Prostate gland (tissue), 2 donors: ENCODE measurements around the gene CD47. TPM values are rescaled to one million over a fixed set of nuclear protein-coding genes. Genes with fewer than 3 reads are reported as not detected.

Source experiments
- DNase-seq: peaks from one replicate; pipeline ENCODE4 v3.0.0-alpha.2; 2019; ENCODE audit warnings: low spot score
- H3K27ac ChIP-seq, 2 donors: fragments of 200-600 bp; sonication (generic); 2 replicates each; pipeline ENCODE4 v1.5.1; 2017 to 2019
- H3K27me3 ChIP-seq: fragments of 200-600 bp; sonication (generic); replicated peaks from 2 replicates; pipeline ENCODE4 v1.5.1; 2019; ENCODE audit not compliant: insufficient read depth
- H3K36me3 ChIP-seq, 2 donors: fragments of 200-600 bp; sonication (generic); 1 replicate in 1 of 2; 2 replicates in 1 of 2; pipeline versions ENCODE4 v1.5.1 to v1.8.1; 2017 to 2019
- H3K4me1 ChIP-seq: fragments of 200-600 bp; sonication (generic); replicated peaks from 2 replicates; pipeline ENCODE4 v1.5.1; 2019
- H3K4me3 ChIP-seq, 2 donors: fragments of 200-600 bp; sonication (generic); 2 replicates each; pipeline ENCODE4 v1.5.1; 2017 to 2019
- H3K9me3 ChIP-seq: fragments of 200-600 bp; sonication (generic); 2 replicates; pipeline ENCODE4 v1.5.1; 2017
- CTCF ChIP-seq, 4 experiments: fragments of 200-600 bp in 2 of 4; fragments of 450-650 bp in 2 of 4; sonication (generic) in 2 of 4; IDR thresholded peaks; 1 replicate in 3 of 4; 2 replicates in 1 of 4; pipeline ENCODE4 v1.5.1; 2016 to 2019; ENCODE audit warnings: antibody characterized with exemption in 4 of 4, mild to moderate bottlenecking in 2 of 4, moderate library complexity in 2 of 4
- POLR2A ChIP-seq: fragments of 450-650 bp; IDR thresholded peaks from one replicate; pipeline ENCODE4 v1.6.1; 2016; ENCODE audit warnings: antibody characterized with exemption, mild to moderate bottlenecking
- POLR2AphosphoS5 ChIP-seq: sonication (generic); formaldehyde crosslinking; IDR thresholded peaks from one replicate; pipeline ENCODE4 v1.6.1; 2017; ENCODE audit warnings: antibody characterized with exemption
- WGBS: methylation state at CpG from one replicate; pipeline ENCODE4 v1.1.5; 2018; 5-methylcytosine and 5-hydroxymethylcytosine counted together
- intact Hi-C: fragments of 100-400 bp; cut with DNase I; formaldehyde crosslinking; loops from one replicate; pipeline ENCODE4 v1.14.2; 2022
- total RNA-seq, 2 donors: library from RNA; depleted of rRNA; stranded (reverse); fragments of >200 nt; gene quantifications; one replicate each; pipeline ENCODE4 v1.1.0, GENCODE V29; 2016

Gene CD47
- total RNA-seq, 2 donors from 2014 or later: 90.1 to 197 TPM

GRCh38 chr3:108012304-108012703 is 78.5 kb downstream of the CD47 start:
- H3K9me3 ChIP-seq: no peaks in the 10 kb centered on the region
- intact Hi-C loops: no loop called here
- 94% methylated on average over 8 of the region's 8 CpGs for WGBS

DNA sequence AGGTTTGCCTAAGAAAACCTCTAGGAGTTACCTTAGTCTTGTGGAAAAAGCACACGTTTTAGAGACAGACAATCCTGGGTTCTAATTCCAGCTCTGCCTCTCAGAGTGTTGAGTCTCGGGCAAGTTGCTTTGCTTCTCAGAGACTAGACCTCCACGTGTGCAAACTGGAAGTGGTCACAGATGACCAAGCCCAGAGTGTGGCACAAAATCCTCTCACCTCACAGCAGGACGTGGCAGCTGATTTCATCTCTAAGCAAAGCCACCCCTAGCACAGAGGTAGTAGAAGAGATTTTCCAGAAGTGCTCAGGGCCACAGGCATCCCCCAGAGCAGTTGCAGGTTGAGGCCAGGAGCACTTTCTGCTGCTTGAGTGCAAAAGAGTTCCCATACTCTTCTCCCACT is 79.2 kb downstream of the CD47 start:
- TF ChIP-seq CTCF (IDR thresholded peaks at IDR 0.05) (no peak), POLR2AphosphoS5 (no peak), POLR2A (no peak)
- intact Hi-C loops: no loop called here
- Histone ChIP-seq H3K9me3 (no peaks in the 10 kb centered on the region), H3K27me3 (no peaks in the 10 kb centered on the region), H3K4me3 (no peak overlapping the region), H3K27ac (no peak overlapping the region), H3K4me1 (no peaks in the 10 kb centered on the region), H3K36me3 (no peaks in the 10 kb centered on the region)
- no peak for DNase-seq
- 92% methylated on average over 4 of the region's 4 CpGs for WGBS

More at GRCh38 chr3:108012304-108012703, 78.5 kb downstream of the CD47 start:
- Histone ChIP-seq H3K4me3 (no peak overlapping the region), H3K4me1 (no peaks in the 10 kb centered on the region), H3K27me3 (no peaks in the 10 kb centered on the region), H3K36me3 (no peaks in the 10 kb centered on the region), H3K27ac (no peak overlapping the region)
- no peak for DNase-seq
- no peak for TF ChIP-seq POLR2AphosphoS5
- TF ChIP-seq POLR2A: no peak
- no peak for TF ChIP-seq CTCF (IDR thresholded peaks at IDR 0.05)

DNA sequence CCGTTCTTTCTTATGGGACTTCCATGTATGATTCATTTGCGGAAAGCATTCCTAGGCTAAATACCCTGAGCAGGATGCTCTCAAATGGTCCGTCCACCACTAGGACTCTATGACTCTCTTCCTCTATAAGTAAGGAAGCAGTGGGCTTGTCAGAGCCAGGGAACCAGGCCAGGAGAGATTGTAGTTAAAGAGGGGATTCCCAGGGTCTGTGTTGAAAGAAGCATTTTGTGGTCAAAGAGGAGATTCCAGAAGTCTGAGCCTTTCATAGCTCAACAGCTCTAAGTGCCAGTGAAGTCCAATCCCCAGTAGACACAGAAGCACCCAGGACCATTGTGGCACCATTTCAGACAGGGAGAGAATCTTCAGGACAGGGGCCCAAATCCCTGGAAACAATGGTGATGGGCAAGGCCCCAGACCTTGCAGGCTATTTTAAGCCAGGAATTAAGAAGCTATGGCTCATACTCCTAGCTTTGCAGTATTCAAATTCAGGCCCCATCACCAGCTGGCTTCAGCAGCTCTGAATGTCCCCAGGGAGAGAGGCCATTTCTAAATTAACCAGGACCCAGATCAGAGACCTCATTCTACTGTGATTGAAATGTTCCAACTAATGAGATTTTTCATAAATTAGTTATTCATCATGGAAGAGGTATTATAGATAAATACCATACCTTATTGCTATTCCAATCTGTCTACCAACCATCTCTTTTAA is 81.7 kb downstream of the CD47 start:
- Histone ChIP-seq H3K36me3 (no peaks in the 10 kb centered on the region), H3K4me1 (no peaks in the 10 kb centered on the region), H3K27me3 (no peaks in the 10 kb centered on the region), H3K4me3 (no peak overlapping the region), H3K27ac (no peak overlapping the region), H3K9me3 (no peaks in the 10 kb centered on the region)
- no peak for TF ChIP-seq CTCF (IDR thresholded peaks at IDR 0.05)
- TF ChIP-seq POLR2A: no peak
- TF ChIP-seq POLR2AphosphoS5: no peak
- WGBS: 95% methylated on average over 3 of the region's 3 CpGs
- intact Hi-C loops: no loop called here
- DNase-seq: no peak

GRCh38 chr3:108008106-108008505 is 82.7 kb downstream of the CD47 start:
- H3K36me3 ChIP-seq: no peaks in the 10 kb centered on the region
- 70% methylated on average over 2 of the region's 2 CpGs for WGBS
- no peaks in the 10 kb centered on the region for H3K27me3 ChIP-seq
- H3K9me3 ChIP-seq: no peaks in the 10 kb centered on the region
- no peak overlapping the region for H3K4me3 ChIP-seq
- DNase-seq: no peak
- intact Hi-C loops: no loop called here
- H3K27ac ChIP-seq: no peak overlapping the region
- TF ChIP-seq POLR2A (no peak), CTCF (IDR thresholded peaks at IDR 0.05) (no peak), POLR2AphosphoS5 (no peak)
- no peaks in the 10 kb centered on the region for H3K4me1 ChIP-seq

DNA sequence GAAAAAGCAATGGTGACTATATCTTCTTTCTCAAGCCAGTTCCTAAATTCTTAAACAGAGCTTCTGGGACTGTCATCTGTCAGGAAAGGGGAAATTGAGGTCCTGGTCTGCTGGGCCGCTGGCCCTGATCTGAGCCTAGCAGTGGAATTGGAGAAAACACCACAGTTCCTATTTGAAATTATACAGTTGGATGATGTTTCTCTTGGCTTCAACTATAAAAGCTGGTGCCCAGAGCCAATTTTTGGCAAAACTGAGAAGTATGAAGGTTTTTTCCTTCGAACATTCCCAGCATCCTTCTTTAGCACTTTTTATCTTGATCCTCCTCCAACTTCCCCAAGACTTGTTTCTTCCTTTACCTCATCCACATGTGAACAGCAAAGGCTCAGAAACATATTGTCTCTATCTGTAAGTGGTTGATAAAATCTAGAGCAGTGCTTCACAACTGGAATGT is 83.9 kb downstream of the CD47 start:
- Histone ChIP-seq H3K4me1 (no peaks in the 10 kb centered on the region), H3K27me3 (no peaks in the 10 kb centered on the region), H3K27ac (no peak overlapping the region), H3K36me3 (no peaks in the 10 kb centered on the region), H3K9me3 (no peaks in the 10 kb centered on the region), H3K4me3 (no peak overlapping the region)
- TF ChIP-seq CTCF (IDR thresholded peaks at IDR 0.05) (no peak), POLR2A (no peak), POLR2AphosphoS5 (no peak)
- no peak for DNase-seq
- intact Hi-C loops: no loop called here
- WGBS: 22% methylated on average over 2 of the region's 2 CpGs
